GM21825 (cell line): ENCODE measurements around the gene ARID1B.

Source experiments
- ATAC-seq: cut with Tn5 transposase; IDR thresholded peaks from one replicate; pipeline ENCODE4 v1.9.1; 2021; ENCODE audit warnings: mild to moderate bottlenecking, moderate library complexity; ENCODE audit not compliant: unreplicated experiment

The ARID1B gene

GRCh38 chr6:156773935-156774852, 3.0 kb upstream of the ARID1B start:
- ATAC-seq, result no peak

GRCh38 chr6:156774863-156775405, 2.2 kb upstream of the ARID1B start:
- ATAC-seq, result no peak

GRCh38 chr6:156775717-156776116, 1.5 kb upstream of the ARID1B start:
- no peak for ATAC-seq

GRCh38 chr6:156776470-156776839, 723 bp upstream of the ARID1B start:
- ATAC-seq, result no peak

GRCh38 chr6:156777577-156778453, 637 bp downstream of the ARID1B start:
- ATAC-seq, result peak; percentile 8

- ATAC-seq, result no peak
These were observed 1.5 kb downstream of the ARID1B start for GRCh38 chr6:156778454-156779205.

GRCh38 chr6:156779206-156780094, 2.3 kb downstream of the ARID1B start:
- peak; percentile 17 for ATAC-seq

- peak; percentile 48 for ATAC-seq
These were observed 3.0 kb downstream of the ARID1B start for GRCh38 chr6:156780102-156780641.

GRCh38 chr6:156780962-156781853, 4.0 kb downstream of the ARID1B start:
- ATAC-seq, result no peak

- ATAC-seq, result no peak
These were observed 4.9 kb downstream of the ARID1B start for GRCh38 chr6:156781861-156782631.

GRCh38 chr6:156782691-156783320, 5.6 kb downstream of the ARID1B start:
- no peak for ATAC-seq

GRCh38 chr6:156783958-156784357, 6.8 kb downstream of the ARID1B start:
- ATAC-seq, result no peak

- no peak for ATAC-seq
These were observed 9.5 kb downstream of the ARID1B start for GRCh38 chr6:156786652-156787051.

- ATAC-seq, result no peak
These were observed 10.7 kb downstream of the ARID1B start for GRCh38 chr6:156787569-156788492.

GRCh38 chr6:156789081-156789943, 12.1 kb downstream of the ARID1B start:
- no peak for ATAC-seq
